Measurements from ENCODE around the gene KNG1. TPM values are rescaled to one million over a fixed set of nuclear protein-coding genes. Genes with fewer than 3 reads are reported as not detected.

Gene KNG1
- total and polyA plus RNA-seq, 2 of the 8 experiments (the other 6 are each of a cell fraction or from before 2014, with no cell fraction given): 0.05 TPM; not detected in 1

- no peak for TF ChIP-seq HDAC2 (IDR thresholded peaks at IDR 0.05; ENCODE audit: borderline replicate concordance in 1 of 2, low read depth in 2 of 2, low read length in 2 of 2)
- no peak for TF ChIP-seq SIX5 (IDR thresholded peaks at IDR 0.05; ENCODE audit: low read depth, low read length)
- no peak for TF ChIP-seq TEAD4 (IDR thresholded peaks at IDR 0.05; ENCODE audit: low read depth, low read length)
- TF ChIP-seq YY1 (IDR thresholded peaks at IDR 0.05; ENCODE audit: low read depth, low read length): no peak
- TF ChIP-seq JUND (IDR thresholded peaks at IDR 0.05; ENCODE audit: low read length): no peak
Measured at GRCh38 chr3:186754006-186754405, 36.8 kb downstream of the KNG1 start (continued).

Measured in H1 (cell line).